Measurements from ENCODE around the gene PERP.
"Not testable (repeated sequence)": the region's sequence is repeated elsewhere in the genome, so short reads cannot be mapped to it uniquely, and the experiment has no call there.

PERP gene

DNA sequence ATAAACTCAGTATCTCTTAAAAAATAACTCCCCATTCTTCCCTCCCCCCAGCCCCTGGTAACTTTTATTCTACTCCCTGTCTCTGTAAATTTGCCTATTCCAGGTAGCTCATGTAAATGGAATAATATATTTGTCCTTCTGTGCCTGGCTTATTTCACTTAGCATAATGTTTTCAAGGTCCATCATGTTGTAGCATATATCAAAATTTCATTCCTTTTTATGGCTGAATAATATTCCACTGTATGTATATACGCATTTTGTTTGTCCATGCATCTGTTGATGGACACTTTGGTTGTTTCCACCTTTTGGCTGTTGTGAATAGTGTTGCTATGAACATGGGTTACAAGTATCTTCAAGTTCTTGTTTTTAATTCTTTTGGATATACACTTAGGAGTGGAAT lies 13.0 kb downstream of the PERP start:
- DNase-seq (ENCODE audit: insufficient read length, low spot score), result no peak
- FAIRE-seq, result no peak
- no peak for TF ChIP-seq POLR2A (IDR thresholded peaks at IDR 0.05; ENCODE audit: low read depth, low read length)

DNA sequence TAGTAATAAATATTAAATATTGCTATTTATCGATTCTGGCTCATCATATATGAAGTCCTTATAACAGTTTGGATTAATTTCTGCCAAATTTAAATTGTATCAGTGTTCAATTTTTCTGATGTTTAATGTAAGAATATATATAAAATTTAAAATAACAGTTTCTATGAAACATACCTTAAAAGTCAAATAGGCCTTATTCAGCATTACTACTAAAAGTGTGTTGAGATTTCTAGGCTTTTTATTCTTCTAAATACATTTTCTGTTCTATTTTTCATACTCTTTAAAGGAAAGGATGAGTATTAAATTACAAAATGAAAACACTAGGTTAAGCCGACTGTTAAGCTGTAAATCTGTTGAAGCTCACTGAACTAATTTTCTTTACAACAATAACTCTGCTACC lies 13.6 kb downstream of the PERP start:
- TF ChIP-seq POLR2A (IDR thresholded peaks at IDR 0.05; ENCODE audit: low read depth, low read length), result no peak

DNA sequence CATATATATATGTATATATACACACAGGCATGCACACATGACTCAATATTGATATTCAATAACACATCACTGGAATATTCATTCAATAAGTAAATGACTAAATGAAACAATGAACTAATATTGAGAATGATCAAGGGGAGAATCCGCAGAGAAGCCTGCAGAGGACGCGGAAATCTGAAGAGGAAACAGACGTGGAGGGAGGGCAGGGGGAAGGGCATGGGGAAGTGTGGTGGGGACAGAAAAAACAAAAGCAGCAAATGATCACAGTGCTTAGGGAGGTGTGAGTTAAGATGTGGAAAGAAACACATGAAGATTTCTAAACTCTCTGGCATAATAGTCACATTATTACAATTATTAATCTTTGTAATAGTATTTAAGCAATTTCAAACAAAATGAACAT lies 14.5 kb downstream of the PERP start:
- no peak for DNase-seq (ENCODE audit: insufficient read length, low spot score)
- no peak for TF ChIP-seq POLR2A (IDR thresholded peaks at IDR 0.05; ENCODE audit: low read depth, low read length)
- FAIRE-seq, result no peak

More for the DNA sequence above, 13.6 kb downstream of the PERP start:
- DNase-seq (ENCODE audit: insufficient read length, low spot score) (no peak), FAIRE-seq (no peak)

DNA sequence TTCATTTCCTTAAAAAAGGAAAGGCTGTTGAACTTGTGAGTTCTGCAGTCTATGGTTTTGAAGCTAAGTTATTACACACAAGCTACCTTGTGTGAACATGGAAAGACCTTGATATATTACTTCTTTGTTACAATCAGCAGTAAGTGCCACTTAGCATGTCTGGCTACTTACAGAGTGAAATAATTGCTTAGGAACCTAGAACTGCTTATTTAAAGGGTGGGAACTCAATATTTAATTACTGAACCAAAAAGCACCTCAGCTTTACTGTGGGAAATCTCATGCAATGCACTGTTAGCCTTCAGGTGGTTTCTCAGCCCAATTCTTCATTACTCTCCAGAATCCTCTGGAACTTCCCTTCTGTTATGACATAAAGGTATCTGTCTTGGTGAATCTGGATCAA lies 17.9 kb downstream of the PERP start:
- TF ChIP-seq POLR2A (IDR thresholded peaks at IDR 0.05; ENCODE audit: low read depth, low read length), result no peak
- DNase-seq (ENCODE audit: insufficient read length, low spot score) (no peak), FAIRE-seq (no peak)

DNA sequence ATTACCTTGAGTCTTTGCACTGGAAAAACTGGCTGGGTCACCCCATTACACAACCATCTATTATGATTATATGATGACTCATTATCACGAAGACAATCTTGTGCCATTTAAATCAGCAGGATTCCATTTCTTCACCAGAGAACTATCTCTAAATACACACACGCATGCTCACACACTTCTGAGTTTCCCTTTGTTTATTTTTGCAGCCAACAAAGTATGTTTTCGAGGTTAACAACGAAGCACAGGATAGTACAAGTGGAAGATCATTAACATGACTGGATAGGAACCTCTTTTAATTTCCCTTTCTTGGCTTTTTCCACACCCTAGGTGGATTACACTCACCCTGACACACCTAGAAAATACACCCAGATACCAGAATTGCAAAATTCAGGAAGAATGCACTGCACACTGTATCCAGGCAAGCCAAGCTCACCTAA lies 18.9 kb downstream of the PERP start:
- no peak for TF ChIP-seq POLR2A (IDR thresholded peaks at IDR 0.05; ENCODE audit: low read depth, low read length)
- no peak for DNase-seq (ENCODE audit: insufficient read length, low spot score)
- FAIRE-seq, result peak; percentile 71

DNA sequence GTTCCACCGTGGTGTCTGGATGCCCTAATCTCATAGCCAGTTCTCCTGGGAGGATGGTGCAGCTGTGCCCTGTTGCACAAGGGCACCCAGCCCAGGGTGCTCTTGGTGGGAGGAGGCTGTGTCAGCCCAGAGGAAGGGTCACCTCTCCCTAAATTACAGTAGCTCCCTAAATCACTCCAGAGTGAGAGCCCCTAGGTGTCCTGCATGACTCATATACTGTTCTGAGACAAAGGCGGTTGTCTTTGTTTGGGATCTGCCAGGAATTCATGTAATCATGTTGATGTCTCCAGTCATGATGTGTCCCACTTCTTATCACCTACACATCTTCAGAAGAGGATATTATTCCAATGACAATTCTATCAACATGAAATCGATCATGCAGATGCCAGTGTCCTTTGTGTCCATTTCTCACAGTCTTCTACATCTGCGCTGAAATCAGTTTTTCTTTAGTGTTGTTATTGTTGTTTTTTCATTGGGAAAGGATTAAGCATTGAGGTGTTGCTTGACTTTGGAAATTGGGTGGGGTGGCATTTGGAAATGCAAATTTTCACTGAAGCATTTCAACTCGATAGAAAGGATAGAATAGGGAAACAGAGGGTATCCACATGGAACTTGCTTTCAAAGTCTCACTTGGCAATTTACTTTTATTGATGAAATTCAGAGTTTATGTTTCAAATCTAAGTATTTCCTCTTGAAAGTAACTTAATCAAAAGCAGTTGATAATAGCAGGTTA lies 19.5 kb downstream of the PERP start:
- DNase-seq (ENCODE audit: insufficient read length, low spot score) (no peak), FAIRE-seq (no peak)
- TF ChIP-seq POLR2A (IDR thresholded peaks at IDR 0.05; ENCODE audit: low read depth, low read length), result no peak

DNA sequence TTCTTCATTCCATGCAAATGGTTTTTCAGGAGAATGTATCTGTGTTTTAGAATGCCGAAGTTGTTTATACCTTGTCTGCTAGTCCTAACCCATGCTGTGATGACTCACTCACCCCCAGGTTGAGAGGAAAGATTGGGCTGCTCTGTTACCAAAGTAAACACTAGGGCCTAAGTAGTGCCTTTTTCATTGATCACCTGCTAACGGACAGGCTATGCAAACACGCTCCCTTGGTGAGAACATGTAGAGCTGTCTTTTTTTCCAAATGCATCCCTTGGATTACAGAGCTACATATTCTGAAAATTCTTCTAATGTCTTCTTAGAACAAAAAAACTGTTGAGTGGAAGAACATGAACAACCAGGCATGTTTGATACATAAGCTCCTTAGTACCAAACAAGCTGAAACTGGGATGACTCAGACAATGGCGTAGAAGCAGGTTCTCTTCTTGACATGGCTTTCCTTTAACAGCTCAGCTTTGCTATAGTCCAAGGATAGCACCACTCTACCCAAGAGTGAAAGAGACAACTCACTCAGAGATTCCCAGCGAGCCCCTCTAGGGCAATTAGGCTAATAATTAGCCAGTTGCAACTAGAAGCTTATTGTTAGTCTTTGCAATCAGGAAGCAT lies 20.5 kb downstream of the PERP start:
- peak; percentile 22 for DNase-seq (ENCODE audit: insufficient read length, low spot score)
- FAIRE-seq, result peak; percentile 70
- TF ChIP-seq POLR2A (IDR thresholded peaks at IDR 0.05; ENCODE audit: low read depth, low read length), result no peak

DNA sequence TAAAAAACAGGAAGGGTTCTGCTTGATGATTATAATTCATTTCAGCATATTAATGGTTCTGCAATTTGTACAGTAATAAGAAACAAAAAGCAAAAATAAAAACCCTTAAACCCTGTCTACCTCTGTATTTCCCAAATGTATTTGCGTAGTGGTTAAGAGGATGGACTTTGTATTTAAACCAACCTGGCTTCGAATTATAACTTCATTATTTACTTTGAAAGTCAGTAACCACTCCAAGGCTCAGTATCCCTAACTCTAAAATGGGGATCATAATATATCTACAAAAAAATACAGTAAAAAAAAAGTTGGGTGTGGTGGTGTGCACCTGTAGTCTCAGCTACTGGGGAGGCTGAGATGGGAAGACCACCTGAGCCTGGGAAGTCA lies 21.4 kb downstream of the PERP start:
- no peak for TF ChIP-seq POLR2A (IDR thresholded peaks at IDR 0.05; ENCODE audit: low read depth, low read length)
- DNase-seq (ENCODE audit: insufficient read length, low spot score) (no peak), FAIRE-seq (no peak)

DNA sequence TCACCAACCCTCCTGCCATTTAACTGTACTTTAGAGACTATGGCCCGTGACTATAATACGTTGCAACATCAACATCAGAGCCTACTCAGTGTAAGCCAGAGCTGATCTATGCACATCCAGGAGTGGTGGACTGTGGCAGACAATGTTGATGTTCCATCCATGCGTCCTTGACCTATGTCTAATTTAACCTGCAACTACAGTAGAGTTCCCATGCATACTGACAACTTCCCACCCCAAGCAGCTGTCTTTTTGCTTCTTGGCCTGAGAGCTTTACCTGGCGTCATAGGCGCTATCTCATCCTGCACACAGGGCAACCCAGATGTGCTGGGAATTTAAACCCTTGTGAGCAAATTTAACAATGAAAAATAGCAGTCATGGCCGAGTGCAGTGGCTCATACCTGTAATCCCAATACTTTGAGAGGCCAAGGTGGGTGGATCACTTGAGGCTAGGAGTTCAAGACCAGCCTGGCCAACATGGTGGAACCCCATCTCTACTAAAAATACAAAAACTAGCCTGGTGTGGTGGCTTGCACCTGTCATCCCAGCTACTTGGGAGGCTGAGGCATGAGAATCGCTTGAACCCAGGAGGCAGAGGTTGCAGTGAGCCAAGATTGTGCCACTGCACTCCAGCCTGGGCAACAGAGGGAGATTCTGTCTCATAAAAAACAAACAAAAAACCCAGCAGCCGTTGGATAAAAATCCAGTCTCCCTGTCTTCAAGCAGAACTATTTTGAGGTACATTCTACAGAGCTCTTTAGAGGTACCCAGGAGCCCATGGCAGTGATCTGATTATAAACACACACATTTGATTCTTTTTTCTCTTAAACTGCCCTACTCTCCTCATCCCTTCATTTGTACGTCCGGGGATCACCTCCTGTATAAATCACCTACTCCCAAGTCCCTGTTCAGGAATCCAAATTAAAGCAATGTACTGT lies 22.0 kb downstream of the PERP start:
- no peak for TF ChIP-seq POLR2A (IDR thresholded peaks at IDR 0.05; ENCODE audit: low read depth, low read length)
- no peak for FAIRE-seq
- DNase-seq (ENCODE audit: insufficient read length, low spot score), result no peak

DNA sequence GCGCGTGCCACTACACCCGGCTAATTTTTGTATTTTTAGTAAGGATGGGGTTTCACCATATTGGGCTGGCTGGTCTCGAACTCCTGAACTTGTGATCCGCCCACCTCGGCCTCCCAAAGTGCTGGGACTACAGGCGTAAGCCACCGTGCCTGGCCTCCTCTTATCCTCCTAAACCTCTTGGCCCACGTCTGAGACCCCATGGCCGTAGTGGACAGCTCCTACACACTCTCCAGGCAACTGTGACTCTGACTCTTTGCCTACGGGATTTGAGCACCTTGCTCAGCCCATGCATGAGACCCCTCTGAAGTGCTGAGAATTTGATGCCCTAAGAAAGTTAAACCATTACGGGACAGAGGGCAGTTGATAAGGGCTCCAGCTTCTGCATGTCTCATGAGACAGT lies 25.0 kb downstream of the PERP start:
- no peak for TF ChIP-seq POLR2A (IDR thresholded peaks at IDR 0.05; ENCODE audit: low read depth, low read length)
- DNase-seq (ENCODE audit: insufficient read length, low spot score), result no peak

DNA sequence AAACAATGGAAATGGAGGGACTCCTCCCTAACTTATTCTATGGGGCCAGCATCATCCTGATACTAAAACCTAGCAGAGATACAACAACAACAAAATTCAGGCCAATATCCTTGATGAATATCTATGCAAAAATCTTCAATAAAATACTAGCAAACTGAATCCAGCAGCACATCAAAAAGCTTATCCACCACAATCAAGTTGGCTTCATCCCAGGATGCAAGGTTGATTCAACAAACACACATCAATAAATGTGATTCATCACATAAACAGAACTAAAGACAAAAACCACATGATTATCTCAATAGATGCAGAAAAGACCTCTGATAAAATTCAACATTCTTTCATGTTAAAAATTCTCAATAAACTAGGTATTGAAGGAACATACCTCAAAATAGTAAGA lies 27.7 kb downstream of the PERP start:
- FAIRE-seq, result not testable (repeated sequence)

More for the DNA sequence above, 25.0 kb downstream of the PERP start:
- FAIRE-seq, result no peak

DNA sequence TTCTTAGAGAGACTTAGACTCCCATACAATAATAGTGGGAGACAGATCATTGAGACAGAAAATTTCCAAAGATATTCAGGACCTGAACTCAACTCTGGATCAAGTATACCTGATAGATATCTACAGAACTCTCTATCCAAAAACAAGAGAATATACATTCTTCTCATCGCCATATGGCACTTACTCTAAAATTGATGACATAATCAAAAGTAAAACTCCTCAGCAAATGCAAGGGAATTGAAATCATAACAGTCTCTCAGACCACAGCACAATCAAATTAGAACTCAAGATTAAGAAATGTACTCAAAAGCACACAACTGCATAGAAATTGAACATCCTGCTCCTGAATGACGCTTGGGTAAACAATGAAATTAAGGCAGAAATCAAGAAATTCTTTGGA lies 28.7 kb downstream of the PERP start:
- FAIRE-seq (no peak), DNase-seq (ENCODE audit: insufficient read length, low spot score) (no peak)
- TF ChIP-seq POLR2A (IDR thresholded peaks at IDR 0.05; ENCODE audit: low read depth, low read length), result no peak

More for the DNA sequence above, 27.7 kb downstream of the PERP start:
- DNase-seq (ENCODE audit: insufficient read length, low spot score), result not testable (repeated sequence)

DNA sequence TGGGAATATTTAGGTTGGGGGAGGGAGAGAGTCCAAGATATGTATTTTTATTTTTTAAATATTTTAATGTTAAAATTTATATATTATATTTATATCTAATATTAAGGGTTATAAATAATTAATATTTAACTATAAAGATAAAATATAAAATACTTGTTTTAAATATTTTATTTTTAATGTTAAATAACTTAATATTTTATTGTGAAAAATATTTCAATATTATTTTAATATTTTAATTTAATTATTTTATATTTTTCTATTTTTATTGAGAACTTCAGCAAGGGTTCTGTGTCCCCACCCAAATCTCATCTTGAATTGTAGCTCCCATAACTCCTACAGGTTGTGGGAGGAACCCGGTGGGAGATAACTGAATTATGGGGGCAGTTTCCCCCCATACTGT lies 34.0 kb downstream of the PERP start:
- TF ChIP-seq POLR2A (IDR thresholded peaks at IDR 0.05; ENCODE audit: low read depth, low read length), result no peak
- FAIRE-seq (no peak), DNase-seq (ENCODE audit: insufficient read length, low spot score) (no peak)

DNA sequence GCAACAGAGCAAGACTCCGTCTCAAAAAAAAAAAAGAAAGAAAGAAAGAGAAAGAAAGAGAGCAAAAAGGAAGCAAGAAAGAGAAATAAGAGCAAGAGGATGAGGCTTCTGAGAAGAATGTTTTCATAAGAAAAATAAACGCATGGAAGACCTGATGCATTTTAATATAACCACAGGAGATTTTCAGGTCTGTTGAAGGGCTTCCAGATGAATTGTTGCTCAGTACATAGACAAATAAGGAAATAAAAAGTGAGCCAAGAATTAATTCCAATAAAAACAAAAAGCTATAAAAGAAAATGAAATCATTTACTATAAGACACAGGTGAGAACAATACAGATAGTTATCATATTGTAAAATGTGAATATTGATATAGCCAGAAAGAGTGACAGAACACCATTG lies 43.5 kb downstream of the PERP start:
- no peak for TF ChIP-seq POLR2A (IDR thresholded peaks at IDR 0.05; ENCODE audit: low read depth, low read length)
- FAIRE-seq (no peak), DNase-seq (ENCODE audit: insufficient read length, low spot score) (no peak)
